DND-41 (cell line): ENCODE results near the gene ATXN3.

Experiments used
- EZH2 ChIP-seq: IDR thresholded peaks from 3 replicates; pipeline ENCODE4 v1.6.1; 2012; ENCODE audit warnings: borderline replicate concordance, low read depth, mild to moderate bottlenecking, moderate library complexity, low read length, inconsistent platforms; ENCODE audit not compliant: severe bottlenecking
- TF ChIP-seq, protein P1 (sequence below): IDR thresholded peaks from 2 replicates; pipeline ENCODE4 v1.5.1; 2012; ENCODE audit warnings: borderline replicate concordance, low read length, moderate library complexity, mild to moderate bottlenecking; ENCODE audit not compliant: poor library complexity, severe bottlenecking; ENCODE audit errors: extremely low read depth

GRCh38 chr14:92144708-92145107 lies 38.3 kb upstream of the ATXN3 start:
- TF ChIP-seq, protein P1, sequence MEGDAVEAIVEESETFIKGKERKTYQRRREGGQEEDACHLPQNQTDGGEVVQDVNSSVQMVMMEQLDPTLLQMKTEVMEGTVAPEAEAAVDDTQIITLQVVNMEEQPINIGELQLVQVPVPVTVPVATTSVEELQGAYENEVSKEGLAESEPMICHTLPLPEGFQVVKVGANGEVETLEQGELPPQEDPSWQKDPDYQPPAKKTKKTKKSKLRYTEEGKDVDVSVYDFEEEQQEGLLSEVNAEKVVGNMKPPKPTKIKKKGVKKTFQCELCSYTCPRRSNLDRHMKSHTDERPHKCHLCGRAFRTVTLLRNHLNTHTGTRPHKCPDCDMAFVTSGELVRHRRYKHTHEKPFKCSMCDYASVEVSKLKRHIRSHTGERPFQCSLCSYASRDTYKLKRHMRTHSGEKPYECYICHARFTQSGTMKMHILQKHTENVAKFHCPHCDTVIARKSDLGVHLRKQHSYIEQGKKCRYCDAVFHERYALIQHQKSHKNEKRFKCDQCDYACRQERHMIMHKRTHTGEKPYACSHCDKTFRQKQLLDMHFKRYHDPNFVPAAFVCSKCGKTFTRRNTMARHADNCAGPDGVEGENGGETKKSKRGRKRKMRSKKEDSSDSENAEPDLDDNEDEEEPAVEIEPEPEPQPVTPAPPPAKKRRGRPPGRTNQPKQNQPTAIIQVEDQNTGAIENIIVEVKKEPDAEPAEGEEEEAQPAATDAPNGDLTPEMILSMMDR: no peak
- no peak for TF ChIP-seq EZH2
